Measurements from ENCODE around the gene SF3B6. TPM values are rescaled to one million over a fixed set of nuclear protein-coding genes. Genes with fewer than 3 reads are reported as not detected.
"Not testable (repeated sequence)": the region's sequence is repeated elsewhere in the genome, so short reads cannot be mapped to it uniquely, and the experiment has no call there.

The SF3B6 gene
- total RNA-seq, 2 experiments from 2014 or later: 59.8 to 62.6 TPM

- H3K4me3 Mint-ChIP-seq; H3K27me3 ChIP-seq (ENCODE audit: control insufficient read depth in 1 of 2, insufficient read depth in 2 of 2, low read length in 2 of 2); H3K27me3 Mint-ChIP-seq; H3K9me3 ChIP-seq (ENCODE audit: control insufficient read depth in 1 of 2, insufficient read depth in 1 of 2, low read length in 2 of 2); intact Hi-C loops (cut with DNase I, micrococcal nuclease); H3K27ac Mint-ChIP-seq; POLR2A ChIA-PET; H3K4me1 Mint-ChIP-seq (ENCODE audit: low read depth); H3K27ac ChIP-seq (ENCODE audit: low read depth in 1 of 2, low read length in 2 of 2); H3K4me1 ChIP-seq (ENCODE audit: insufficient read depth, low read length); H3K4me3 ChIP-seq (ENCODE audit: low read length); CTCF ChIA-PET; ATAC-seq (ENCODE audit: poor library complexity); DNase-seq; H3K9me3 Mint-ChIP-seq: not testable (repeated sequence)
- peaks cover 21% of the 10 kb centered on the region for H3K36me3 ChIP-seq (ENCODE audit: insufficient read depth, low read length)
- peaks cover 52% of the 10 kb centered on the region for H3K36me3 Mint-ChIP-seq (ENCODE audit: low read depth)
These were observed 17.1 kb upstream of the SF3B6 start for GRCh38 chr2:24093270-24093669.

- H3K4me3 ChIP-seq (ENCODE audit: low read length): no peak overlapping the region
- Mint-ChIP-seq H3K27me3 (no peaks in the 10 kb centered on the region), H3K9me3 (no peaks in the 10 kb centered on the region), H3K4me3 (no peak overlapping the region), H3K27ac (no peak overlapping the region), H3K4me1 (ENCODE audit: low read depth) (peaks cover 13% of the 10 kb centered on the region), H3K36me3 (ENCODE audit: low read depth) (peaks cover 38% of the 10 kb centered on the region)
- POLR2A ChIA-PET: no interaction called here
- DNase-seq (no peak), ATAC-seq (ENCODE audit: poor library complexity) (no peak)
- no peaks in the 10 kb centered on the region for H3K9me3 ChIP-seq (ENCODE audit: control insufficient read depth in 1 of 2, insufficient read depth in 1 of 2, low read length in 2 of 2)
- no peak overlapping the region for H3K27ac ChIP-seq (ENCODE audit: low read depth in 1 of 2, low read length in 2 of 2)
- CTCF ChIA-PET: no interaction called here
- intact Hi-C loops (cut with DNase I, micrococcal nuclease): no loop called here
- no peaks in the 10 kb centered on the region for H3K27me3 ChIP-seq (ENCODE audit: control insufficient read depth in 1 of 2, insufficient read depth in 2 of 2, low read length in 2 of 2)
- H3K4me1 ChIP-seq (ENCODE audit: insufficient read depth, low read length): peaks cover 13% of the 10 kb centered on the region
- TF ChIP-seq CTCF (IDR thresholded peaks at IDR 0.05): no peak
- peaks cover 7% of the 10 kb centered on the region for H3K36me3 ChIP-seq (ENCODE audit: insufficient read depth, low read length)
These were observed 12.8 kb upstream of the SF3B6 start for GRCh38 chr2:24088821-24089359.

GRCh38 chr2:24087032-24087431 lies 10.9 kb upstream of the SF3B6 start:
- H3K27me3 Mint-ChIP-seq: no peaks in the 10 kb centered on the region
- no peak overlapping the region for H3K27ac Mint-ChIP-seq
- TF ChIP-seq CTCF (IDR thresholded peaks at IDR 0.05): no peak
- H3K36me3 Mint-ChIP-seq (ENCODE audit: low read depth): peaks cover 33% of the 10 kb centered on the region
- intact Hi-C loops (cut with DNase I, micrococcal nuclease): no loop called here
- Histone ChIP-seq H3K27me3 (ENCODE audit: control insufficient read depth in 1 of 2, insufficient read depth in 2 of 2, low read length in 2 of 2) (no peaks in the 10 kb centered on the region), H3K4me1 (ENCODE audit: insufficient read depth, low read length) (peaks cover 19% of the 10 kb centered on the region), H3K4me3 (ENCODE audit: low read length) (no peak overlapping the region), H3K27ac (ENCODE audit: low read depth in 1 of 2, low read length in 2 of 2) (no peak overlapping the region), H3K36me3 (ENCODE audit: insufficient read depth, low read length) (peaks cover 7% of the 10 kb centered on the region), H3K9me3 (ENCODE audit: control insufficient read depth in 1 of 2, insufficient read depth in 1 of 2, low read length in 2 of 2) (no peaks in the 10 kb centered on the region)
- H3K9me3 Mint-ChIP-seq: no peaks in the 10 kb centered on the region
- ChIA-PET CTCF (interaction anchor here (0.6 kb wide), 1 partner anchor 196 kb away, joined by 3 read pairs; no protein-coding TSS in a partner anchor), POLR2A (no interaction called here)
- H3K4me3 Mint-ChIP-seq: no peak overlapping the region
- peaks cover 21% of the 10 kb centered on the region for H3K4me1 Mint-ChIP-seq (ENCODE audit: low read depth)
- ATAC-seq (ENCODE audit: poor library complexity): no peak
- no peak for DNase-seq

GRCh38 chr2:24086241-24086640 lies 10.1 kb upstream of the SF3B6 start:
- H3K4me3 ChIP-seq (ENCODE audit: low read length): no peak overlapping the region
- Mint-ChIP-seq H3K36me3 (ENCODE audit: low read depth) (peaks cover 36% of the 10 kb centered on the region), H3K9me3 (no peaks in the 10 kb centered on the region), H3K27ac (no peak overlapping the region), H3K4me1 (ENCODE audit: low read depth) (peaks cover 21% of the 10 kb centered on the region), H3K27me3 (no peaks in the 10 kb centered on the region), H3K4me3 (peak overlapping the region; percentile 48)
- TF ChIP-seq CTCF (IDR thresholded peaks at IDR 0.05): no peak
- H3K27ac ChIP-seq (ENCODE audit: low read depth in 1 of 2, low read length in 2 of 2): no peak overlapping the region
- H3K27me3 ChIP-seq (ENCODE audit: control insufficient read depth in 1 of 2, insufficient read depth in 2 of 2, low read length in 2 of 2): no peaks in the 10 kb centered on the region
- intact Hi-C loops (cut with DNase I, micrococcal nuclease): no loop called here
- DNase-seq (no peak), ATAC-seq (ENCODE audit: poor library complexity) (no peak)
- CTCF ChIA-PET: no interaction called here
- peaks cover 10% of the 10 kb centered on the region for H3K36me3 ChIP-seq (ENCODE audit: insufficient read depth, low read length)
- H3K9me3 ChIP-seq (ENCODE audit: control insufficient read depth in 1 of 2, insufficient read depth in 1 of 2, low read length in 2 of 2): no peaks in the 10 kb centered on the region
- POLR2A ChIA-PET: no interaction called here
- peaks cover 19% of the 10 kb centered on the region for H3K4me1 ChIP-seq (ENCODE audit: insufficient read depth, low read length)
